ENCODE results near the gene SUPT20H. TPM values are rescaled to one million over a fixed set of nuclear protein-coding genes. Genes with fewer than 3 reads are reported as not detected.
A peak's percentile ranks its signal among the peaks of the same experiment; 100 is the strongest.

SUPT20H gene
- total and polyA plus RNA-seq, 2 of the 13 experiments (the other 11 are each of a cell fraction or from before 2014, with no cell fraction given) = 35.0 to 63.6 TPM

GRCh38 chr13:37058910-37059847, at the start of gene SUPT20H (continued):
- no peak for TF ChIP-seq MNT (IDR thresholded peaks at IDR 0.05)
- peak; percentile 84 for TF ChIP-seq GMEB1 (CRISPR knock-in tag; IDR thresholded peaks at IDR 0.05; ENCODE audit: borderline replicate concordance)
- no peak for TF ChIP-seq ZNF720 (CRISPR knock-in tag; IDR thresholded peaks at IDR 0.05)
- TF ChIP-seq ZBTB40 (IDR thresholded peaks at IDR 0.05) = no peak
- TF ChIP-seq ZBTB40 (CRISPR knock-in tag; IDR thresholded peaks at IDR 0.05) = peak; percentile 47; the same call in 1 of the 2 replicates
- TF ChIP-seq CBX1 (IDR thresholded peaks at IDR 0.05; ENCODE audit: low read depth) = peak; percentile 81
- TF ChIP-seq ZNF383 (CRISPR knock-in tag; IDR thresholded peaks at IDR 0.05; ENCODE audit: borderline replicate concordance) = no peak
- no peak for TF ChIP-seq MAFG (CRISPR knock-in tag; IDR thresholded peaks at IDR 0.05)
- no peak for TF ChIP-seq FOXA1 (IDR thresholded peaks at IDR 0.05)
- no peak for TF ChIP-seq FOXA1 (CRISPR knock-in tag; IDR thresholded peaks at IDR 0.05)
- peak; percentile 61; the same call in 1 of the 2 replicates for TF ChIP-seq PAX8 (CRISPR knock-in tag; IDR thresholded peaks at IDR 0.05; ENCODE audit: borderline replicate concordance)
- peak; percentile 56 to 68 for TF ChIP-seq POLR2A (IDR thresholded peaks at IDR 0.05; ENCODE audit: insufficient read depth in 1 of 2, low read depth in 2 of 2, low read length in 2 of 2)
- TF ChIP-seq ARID2 (CRISPR knock-in tag; IDR thresholded peaks at IDR 0.05; ENCODE audit: borderline replicate concordance) = no peak
- no peak for TF ChIP-seq ZNF441 (CRISPR knock-in tag; IDR thresholded peaks at IDR 0.05; ENCODE audit: borderline replicate concordance)
- peak; percentile 55; the same call in 1 of the 2 replicates for TF ChIP-seq HBP1 (CRISPR knock-in tag; IDR thresholded peaks at IDR 0.05; ENCODE audit: low read depth)
- TF ChIP-seq NFYB (CRISPR knock-in tag; IDR thresholded peaks at IDR 0.05) = peak; percentile 77
